SK-N-SH (cell line): ENCODE results near the gene NTMT2. TPM values are rescaled to one million over a fixed set of nuclear protein-coding genes. Genes with fewer than 3 reads are reported as not detected.

Source experiments
- CTCF ChIA-PET: fragments of 300-600, 350-600 bp; formaldehyde crosslinking; extraction: SDS; loops from one replicate; lab custom pipeline; 2021; lab: Yijun Ruan, JAX
- POLR2A ChIA-PET: fragments of 350-600 bp; sonication (Branson Sonifier 250); formaldehyde crosslinking; extraction: SDS; loops from one replicate; lab custom pipeline; 2020; ENCODE audit warnings: antibody characterized with exemption, inconsistent platforms; lab: Yijun Ruan, JAX
- DNase-seq: peaks from one replicate; pipeline ENCODE4 v3.0.0; 2012
- H2AFZ ChIP-seq: fragments of 200-600 bp; sonication (generic); 2 replicates; pipeline ENCODE4 v1.8.1; 2016; ENCODE audit warnings: antibody characterized with exemption, mild to moderate bottlenecking, low read depth
- H3F3A ChIP-seq: fragments of 200-600 bp; sonication (generic); replicated peaks from 2 replicates; pipeline ENCODE3; 2016; ENCODE audit warnings: antibody characterized with exemption, mild to moderate bottlenecking; ENCODE audit not compliant: insufficient read depth
- H3K27ac ChIP-seq, 2 experiments: fragments of 200-500 bp in 1 of 2; fragments of 200-600 bp in 1 of 2; sonication (Bioruptor generic) in 1 of 2; sonication (generic), shearing (Covaris generic) in 1 of 2; 2 replicates each; pipeline versions ENCODE4 v1.5.1 to v1.6.1; 2014 to 2016; ENCODE audit warnings: low read depth in 2 of 2, inconsistent platforms in 1 of 2, low read length in 1 of 2, mild to moderate bottlenecking in 1 of 2, mixed read lengths in 1 of 2
- H3K27me3 ChIP-seq: fragments of 200-600 bp; sonication (generic), shearing (Covaris generic); 2 replicates; pipeline ENCODE4 v1.6.1; 2016; ENCODE audit warnings: mixed run types; ENCODE audit not compliant: insufficient read depth
- H3K36me3 ChIP-seq, 2 experiments: fragments of 200-500 bp in 1 of 2; fragments of 200-600 bp in 1 of 2; sonication (Bioruptor generic) in 1 of 2; sonication (generic) in 1 of 2; replicated peaks in 1 of 2; 2 replicates each; pipeline versions ENCODE3 to v1.5.1; 2014 to 2016; ENCODE audit warnings: low read length in 1 of 2, mild to moderate bottlenecking in 1 of 2; ENCODE audit not compliant: insufficient read depth in 2 of 2, control insufficient read depth in 1 of 2
- H3K4me1 ChIP-seq, 2 experiments: fragments of 200-500 bp in 1 of 2; fragments of 200-600 bp in 1 of 2; sonication (Bioruptor generic) in 1 of 2; sonication (generic), shearing (Covaris generic) in 1 of 2; 2 replicates each; pipeline versions ENCODE4 v1.5.1 to v1.6.1; 2014 to 2016; ENCODE audit warnings: low read depth in 1 of 2, low read length in 1 of 2, mixed run types in 1 of 2; ENCODE audit not compliant: insufficient read depth in 2 of 2, control insufficient read depth in 1 of 2
- H3K4me2 ChIP-seq: fragments of 200-600 bp; sonication (generic), shearing (Covaris generic); 2 replicates; pipeline ENCODE4 v1.6.1; 2017; ENCODE audit warnings: mixed run types
- H3K4me3 ChIP-seq, 2 experiments: fragments of 200-500 bp in 1 of 2; fragments of 200-600 bp in 1 of 2; sonication (Bioruptor generic) in 1 of 2; sonication (generic), shearing (Covaris generic) in 1 of 2; 2 replicates each; pipeline versions ENCODE4 v1.5.1 to v1.8.1; 2014 to 2016; ENCODE audit warnings: low read depth in 2 of 2, inconsistent platforms in 1 of 2, low read length in 1 of 2, mild to moderate bottlenecking in 1 of 2, mixed read lengths in 1 of 2, moderate library complexity in 1 of 2
- H3K79me2 ChIP-seq: fragments of 200-600 bp; sonication (generic); 2 replicates; pipeline ENCODE4 v1.8.1; 2017; ENCODE audit warnings: mild to moderate bottlenecking; ENCODE audit not compliant: insufficient read depth
- H3K9ac ChIP-seq: fragments of 200-600 bp; sonication (generic); 2 replicates; pipeline ENCODE4 v1.6.1; 2017; ENCODE audit warnings: mixed run types
- H3K9me2 ChIP-seq: fragments of 200-600 bp; sonication (generic); 2 replicates; pipeline ENCODE4 v1.6.1; 2017; ENCODE audit warnings: mixed run types
- H3K9me3 ChIP-seq: fragments of 200-600 bp; sonication (generic); 2 replicates; pipeline ENCODE4 v1.6.1; 2017; ENCODE audit warnings: mixed run types, mild to moderate bottlenecking, moderate library complexity
- H4K20me1 ChIP-seq: fragments of 200-600 bp; sonication (generic); 2 replicates; pipeline ENCODE4 v1.6.1; 2017; ENCODE audit warnings: mild to moderate bottlenecking, mixed run types; ENCODE audit not compliant: insufficient read depth
- CHD2 ChIP-seq: fragments of 150-350 bp; IDR thresholded peaks from 2 replicates; pipeline ENCODE4 v1.6.1; 2018; ENCODE audit warnings: low read length; ENCODE audit not compliant: partially characterized antibody
- EZH2phosphoT487 ChIP-seq: fragments of 200-600 bp; sonication (generic); IDR thresholded peaks from 2 replicates; pipeline ENCODE4 v1.6.1; 2017; ENCODE audit warnings: low read depth, mixed run types, mild to moderate bottlenecking, antibody characterized with exemption, moderate library complexity, borderline replicate concordance
- GABPA ChIP-seq: IDR thresholded peaks from 2 replicates; pipeline ENCODE4 v1.4.0; 2012; ENCODE audit warnings: low read depth, mild to moderate bottlenecking
- GATA2 ChIP-seq: sonication (generic); formaldehyde crosslinking; IDR thresholded peaks from 2 replicates; pipeline ENCODE4 v1.5.0; 2020; ENCODE audit warnings: mild to moderate bottlenecking, missing genetic modification reagents
- IRF3 ChIP-seq: fragments of 150-350 bp; IDR thresholded peaks from 2 replicates; pipeline ENCODE4 v1.6.1; 2016; ENCODE audit warnings: mild to moderate bottlenecking, low read depth, low read length
- MXI1 ChIP-seq: IDR thresholded peaks from 2 replicates; pipeline ENCODE4 v1.6.1; 2012; ENCODE audit warnings: mild to moderate bottlenecking, low read depth, low read length, improper control_type of control experiment
- NFIC ChIP-seq: IDR thresholded peaks from 2 replicates; pipeline ENCODE4 v1.4.0; 2012; ENCODE audit warnings: borderline replicate concordance
- NRF1 ChIP-seq: IDR thresholded peaks from 2 replicates; pipeline ENCODE4 v1.6.1; 2012; ENCODE audit warnings: low read depth, mild to moderate bottlenecking, low read length
- RCOR1 ChIP-seq: fragments of 150-350 bp; IDR thresholded peaks from 2 replicates; pipeline ENCODE4 v1.6.1; 2017; ENCODE audit warnings: antibody characterized with exemption, low read length
- TCF12 ChIP-seq: IDR thresholded peaks from 2 replicates; pipeline ENCODE4 v1.4.0; 2012
- USF2 ChIP-seq: fragments of 150-350 bp; IDR thresholded peaks from 2 replicates; pipeline ENCODE4 v1.6.1; 2017; ENCODE audit warnings: antibody characterized with exemption, low read length, low read depth, borderline replicate concordance
- WGBS: methylation state at CpG from one replicate; pipeline ENCODE4 v1.1.6; 2017; ENCODE audit warnings: low lambda C conversion rate; 5-methylcytosine and 5-hydroxymethylcytosine counted together
- polyA plus RNA-seq, 3 experiments: library from polyadenylated mRNA; depleted of rRNA; stranded (reverse); fragments of >200 nt; gene quantifications; 2 replicates each; pipeline ENCODE4 v1.2.3, GENCODE V29; 2012

Gene NTMT2
- polyA plus RNA-seq, 1 of the 3 experiments (the other 2 are of a cell fraction) = not detected

GRCh38 chr1:170150921-170151320 lies 5.2 kb downstream of the NTMT2 start (continued):
- TF ChIP-seq IRF3 (no peak), TCF12 (no peak), RCOR1 (no peak)
- TF ChIP-seq, all 33 proteins: peak for 0

GRCh38 chr1:170153417-170153816 lies 7.7 kb downstream of the NTMT2 start:
- ChIA-PET CTCF (no interaction called here), POLR2A (no interaction called here)
- Histone ChIP-seq H4K20me1 (no peaks in the 10 kb centered on the region), H3K9me3 (no peaks in the 10 kb centered on the region), H3F3A (no peaks in the 10 kb centered on the region), H3K79me2 (no peaks in the 10 kb centered on the region), H3K4me2 (no peak overlapping the region), H3K9me2 (no peaks in the 10 kb centered on the region), H3K27me3 (no peaks in the 10 kb centered on the region), H2AFZ (no peak overlapping the region), H3K4me1 (no peaks in the 10 kb centered on the region), H3K36me3 (no peaks in the 10 kb centered on the region), H3K4me3 (no peak overlapping the region), H3K27ac (no peak overlapping the region), H3K9ac (no peak overlapping the region)
- TF ChIP-seq NFIC = no peak
- TF ChIP-seq NRF1 = no peak
- TF ChIP-seq CHD2 = no peak
- TF ChIP-seq GABPA = no peak
- no peak for TF ChIP-seq GATA2
- no peak for TF ChIP-seq MXI1
- 6% methylated on average over 1 of the region's 1 CpG for WGBS
- DNase-seq = no peak

- 11% methylated on average over 1 of the region's 1 CpG for WGBS
- H3K4me1 ChIP-seq = no peaks in the 10 kb centered on the region
- H3K9me3 ChIP-seq = no peaks in the 10 kb centered on the region
- H3K4me3 ChIP-seq = no peak overlapping the region
- H3K79me2 ChIP-seq = no peaks in the 10 kb centered on the region
- POLR2A ChIA-PET = no interaction called here
- no peaks in the 10 kb centered on the region for H3K27me3 ChIP-seq
- no peak overlapping the region for H3K27ac ChIP-seq
- no peaks in the 10 kb centered on the region for H3K36me3 ChIP-seq
- no peaks in the 10 kb centered on the region for H3F3A ChIP-seq
- TF ChIP-seq EZH2phosphoT487 (no peak), USF2 (no peak)
- H2AFZ ChIP-seq = no peak overlapping the region
- no peaks in the 10 kb centered on the region for H4K20me1 ChIP-seq
- CTCF ChIA-PET = no interaction called here
- no peaks in the 10 kb centered on the region for H3K9me2 ChIP-seq
- no peak for DNase-seq
- H3K4me2 ChIP-seq = no peak overlapping the region
- H3K9ac ChIP-seq = no peak overlapping the region
Measured at GRCh38 chr1:170155055-170155454, 9.3 kb downstream of the NTMT2 start.
